Activated CD4-positive, CD25-positive, alpha-beta regulatory T cell treated with anti-CD3 and anti-CD28 coated beads, Interleukin-2, amount 50 U/mL, for 16 hours (primary cell): ENCODE measurements around the gene MT1M.
A peak's percentile ranks its signal among the peaks of the same experiment; 100 is the strongest.
"Not testable (repeated sequence)": the region's sequence is repeated elsewhere in the genome, so short reads cannot be mapped to it uniquely, and the experiment has no call there.

Source experiments
- DNase-seq: peaks from one replicate; pipeline ENCODE4 v3.0.0-alpha.2; 2020; ENCODE audit warnings: low read depth, low spot score

MT1M gene

GRCh38 chr16:56608876-56609462 lies 23.5 kb upstream of the MT1M start:
- no peak for DNase-seq

- peak; percentile 42 for DNase-seq
These were observed 23.0 kb upstream of the MT1M start for GRCh38 chr16:56609463-56609921.

GRCh38 chr16:56610017-56610608 lies 22.3 kb upstream of the MT1M start:
- DNase-seq: peak; percentile 48

GRCh38 chr16:56610609-56611111 lies 21.8 kb upstream of the MT1M start:
- no peak for DNase-seq

GRCh38 chr16:56611281-56611833 lies 21.1 kb upstream of the MT1M start:
- DNase-seq: no peak

GRCh38 chr16:56613706-56614105 lies 18.8 kb upstream of the MT1M start:
- no peak for DNase-seq

GRCh38 chr16:56614549-56614991 lies 17.9 kb upstream of the MT1M start:
- no peak for DNase-seq

GRCh38 chr16:56615353-56615752 lies 17.1 kb upstream of the MT1M start:
- no peak for DNase-seq

GRCh38 chr16:56616608-56617211 lies 15.7 kb upstream of the MT1M start:
- DNase-seq: no peak

- DNase-seq: no peak
These were observed 15.0 kb upstream of the MT1M start for GRCh38 chr16:56617212-56618085.

GRCh38 chr16:56618138-56618537 lies 14.3 kb upstream of the MT1M start:
- DNase-seq: no peak

- DNase-seq: no peak
These were observed 12.0 kb upstream of the MT1M start for GRCh38 chr16:56620339-56620897.

GRCh38 chr16:56621665-56622445 lies 10.6 kb upstream of the MT1M start:
- not testable (repeated sequence) for DNase-seq

- not testable (repeated sequence) for DNase-seq
These were observed 9.3 kb upstream of the MT1M start for GRCh38 chr16:56623184-56623583.

- DNase-seq: no peak
These were observed 8.8 kb upstream of the MT1M start for GRCh38 chr16:56623637-56624036.

GRCh38 chr16:56625140-56625942 lies 7.1 kb upstream of the MT1M start, which contains the start of gene MT1E:
Gene MT1E (plus strand): TSS chr16:56625781. CDS start chr16:56625852, 71 bp downstream.
- no peak for DNase-seq

GRCh38 chr16:56625943-56626654 lies 6.4 kb upstream of the MT1M start:
- DNase-seq: no peak

GRCh38 chr16:56626685-56627084 lies 5.8 kb upstream of the MT1M start:
- DNase-seq: no peak
